H9 (cell line): Measurements from ENCODE around the gene BANF1. TPM values are rescaled to one million over a fixed set of nuclear protein-coding genes. Genes with fewer than 3 reads are reported as not detected.

Source experiments
- DNase-seq: peaks from one replicate; pipeline ENCODE4 v3.0.0-alpha.2; 2017
- H2AFZ ChIP-seq: one replicate; pipeline ENCODE4 v1.6.1; 2013; ENCODE audit warnings: mild to moderate bottlenecking, low read length, control low read depth, moderate library complexity
- H2AK5ac ChIP-seq: 2 replicates; pipeline ENCODE4 v1.6.1; 2013; ENCODE audit warnings: low read length, control low read depth, mixed read lengths; ENCODE audit not compliant: insufficient read length
- H2BK120ac ChIP-seq: one replicate; pipeline ENCODE4 v1.6.1; 2013; ENCODE audit warnings: low read depth, mild to moderate bottlenecking, low read length, control low read depth, inconsistent platforms; ENCODE audit not compliant: poor library complexity, severe bottlenecking
- H2BK12ac ChIP-seq: 2 replicates; pipeline ENCODE4 v1.6.1; 2013; ENCODE audit warnings: low read length, control low read depth, mixed read lengths, low read depth; ENCODE audit not compliant: insufficient read length
- H2BK15ac ChIP-seq: 2 replicates; pipeline ENCODE4 v1.6.1; 2013; ENCODE audit warnings: low read depth, low read length, control low read depth
- H2BK20ac ChIP-seq: one replicate; pipeline ENCODE4 v1.6.1; 2013; ENCODE audit warnings: low read depth, mild to moderate bottlenecking, low read length, control low read depth, inconsistent platforms; ENCODE audit not compliant: poor library complexity, severe bottlenecking
- H2BK5ac ChIP-seq: 2 replicates; pipeline ENCODE4 v1.6.1; 2013; ENCODE audit warnings: low read length, control low read depth, mixed read lengths; ENCODE audit not compliant: insufficient read length
- H3K14ac ChIP-seq: 2 replicates; pipeline ENCODE4 v1.6.1; 2013; ENCODE audit warnings: low read length, control low read depth; ENCODE audit not compliant: insufficient read depth
- H3K18ac ChIP-seq: 2 replicates; pipeline ENCODE4 v1.6.1; 2013; ENCODE audit warnings: low read depth, mild to moderate bottlenecking, mixed read lengths, low read length, control low read depth; ENCODE audit not compliant: insufficient read length
- H3K23ac ChIP-seq: 2 replicates; pipeline ENCODE4 v1.6.1; 2013; ENCODE audit warnings: low read length, control low read depth, mixed read lengths, low read depth; ENCODE audit not compliant: insufficient read length
- H3K23me2 ChIP-seq: 2 replicates; pipeline ENCODE4 v1.6.1; 2013; ENCODE audit warnings: low read depth, mild to moderate bottlenecking, mixed read lengths, low read length, control low read depth; ENCODE audit not compliant: insufficient read length, poor library complexity, severe bottlenecking
- H3K27ac ChIP-seq: 2 replicates; pipeline ENCODE4 v1.5.1; 2013; ENCODE audit warnings: low read length, control low read depth, mixed read lengths, low read depth; ENCODE audit not compliant: insufficient read length
- H3K27me3 ChIP-seq: 2 replicates; pipeline ENCODE4 v1.6.1; 2013; ENCODE audit warnings: low read length, control low read depth, inconsistent platforms; ENCODE audit not compliant: insufficient read depth
- H3K4ac ChIP-seq: 2 replicates; pipeline ENCODE4 v1.6.1; 2013; ENCODE audit warnings: low read depth, mild to moderate bottlenecking, control low read depth, inconsistent platforms, low read length, moderate library complexity
- H3K4me1 ChIP-seq: 2 replicates; pipeline ENCODE4 v1.6.1; 2013; ENCODE audit warnings: low read length, control low read depth, inconsistent platforms; ENCODE audit not compliant: insufficient read depth
- H3K4me2 ChIP-seq: 2 replicates; pipeline ENCODE4 v1.6.1; 2013; ENCODE audit warnings: low read length, control low read depth, mixed read lengths; ENCODE audit not compliant: insufficient read length, insufficient read depth
- H3K56ac ChIP-seq: 2 replicates; pipeline ENCODE4 v1.6.1; 2013; ENCODE audit warnings: low read depth, mild to moderate bottlenecking, mixed read lengths, low read length, control low read depth; ENCODE audit not compliant: insufficient read length
- H3K79me1 ChIP-seq: 2 replicates; pipeline ENCODE4 v1.6.1; 2013; ENCODE audit warnings: low read depth, mild to moderate bottlenecking, moderate library complexity, low read length, control low read depth, inconsistent platforms; ENCODE audit not compliant: insufficient read depth, poor library complexity, severe bottlenecking
- H3K79me2 ChIP-seq: 2 replicates; pipeline ENCODE4 v1.6.1; 2013; ENCODE audit warnings: low read length, control low read depth, inconsistent platforms; ENCODE audit not compliant: insufficient read depth
- H3K9ac ChIP-seq: 2 replicates; pipeline ENCODE4 v1.6.1; 2013; ENCODE audit warnings: low read length, control low read depth, mixed read lengths; ENCODE audit not compliant: insufficient read length; ENCODE audit errors: extremely low read depth
- H3K9me3 ChIP-seq: one replicate; pipeline ENCODE4 v1.6.1; 2013; ENCODE audit warnings: low read depth, low read length, inconsistent platforms; ENCODE audit not compliant: control insufficient read depth
- H3T11ph ChIP-seq: one replicate; pipeline ENCODE4 v1.6.1; 2013; ENCODE audit warnings: mild to moderate bottlenecking, low read length, control low read depth, inconsistent platforms
- H4K20me1 ChIP-seq: one replicate; pipeline ENCODE4 v1.6.1; 2013; ENCODE audit not compliant: control insufficient read depth, insufficient read length, insufficient read depth
- H4K5ac ChIP-seq: 2 replicates; pipeline ENCODE4 v1.6.1; 2013; ENCODE audit warnings: low read depth, mild to moderate bottlenecking, mixed read lengths, low read length, control low read depth; ENCODE audit not compliant: insufficient read length
- H4K8ac ChIP-seq: replicated peaks from 2 replicates; pipeline ENCODE4 v1.6.1; 2013; ENCODE audit warnings: low read length, control low read depth, mixed read lengths, low read depth; ENCODE audit not compliant: insufficient read length
- H4K91ac ChIP-seq: 2 replicates; pipeline ENCODE4 v1.6.1; 2013; ENCODE audit warnings: low read depth, mild to moderate bottlenecking, moderate library complexity, mixed read lengths, low read length, control low read depth; ENCODE audit not compliant: insufficient read length
- H3K27ac Mint-ChIP-seq, 3 experiments: 2 replicates in 2 of 3; 3 replicates in 1 of 3; pipeline ENCODE4 v1.8.0; 2020 to 2021; ENCODE audit warnings: mixed read lengths in 3 of 3, mild to moderate bottlenecking in 1 of 3, moderate library complexity in 1 of 3
- H3K27me3 Mint-ChIP-seq: 2 replicates; pipeline ENCODE4 v1.8.0; 2021; ENCODE audit warnings: low read depth, mild to moderate bottlenecking, moderate library complexity, mixed read lengths
- H3K36me3 Mint-ChIP-seq, 3 experiments: 2 replicates in 2 of 3; 3 replicates in 1 of 3; pipeline ENCODE4 v1.8.0; 2020 to 2021; ENCODE audit warnings: low read depth in 3 of 3, mixed read lengths in 3 of 3; ENCODE audit not compliant: insufficient read depth in 1 of 3
- H3K4me1 Mint-ChIP-seq, 2 experiments: 2 replicates each; pipeline ENCODE4 v1.8.0; 2020; ENCODE audit warnings: mixed read lengths in 2 of 2
- H3K4me3 Mint-ChIP-seq, 2 experiments: 2 replicates in 1 of 2; 3 replicates in 1 of 2; pipeline ENCODE4 v1.8.0; 2020 to 2021; ENCODE audit warnings: mild to moderate bottlenecking in 2 of 2, mixed read lengths in 2 of 2, moderate library complexity in 1 of 2
- H3K9me3 Mint-ChIP-seq, 2 experiments: 2 replicates in 1 of 2; 3 replicates in 1 of 2; pipeline ENCODE4 v1.8.0; 2020; ENCODE audit warnings: mild to moderate bottlenecking in 2 of 2, mixed read lengths in 2 of 2, moderate library complexity in 1 of 2
- WGBS: extraction: QIAGEN DNeasy Blood & Tissue Kit; methylation state at CpG from one replicate; pipeline ENCODE4 v1.1.7; 2013; ENCODE audit warnings: missing lambda C conversion rate, low lambda C conversion rate, mixed read lengths; ENCODE audit not compliant: insufficient read length; ENCODE audit errors: extremely low coverage; 5-methylcytosine and 5-hydroxymethylcytosine counted together
- total RNA-seq: library from RNA; stranded (reverse); gene quantifications from 2 replicates; pipeline ENCODE4 v1.2.1, GENCODE V29; 2021
- TF ChIP-seq, protein P1 (sequence below): fragments of 200-600 bp; sonication (generic); conservative IDR thresholded peaks from 3 replicates; pipeline ENCODE4 v1.8.0; 2021; ENCODE audit warnings: antibody characterized with exemption, mild to moderate bottlenecking

BANF1 gene
- total RNA-seq, 1 experiment from 2014 or later = 346 TPM

DNA sequence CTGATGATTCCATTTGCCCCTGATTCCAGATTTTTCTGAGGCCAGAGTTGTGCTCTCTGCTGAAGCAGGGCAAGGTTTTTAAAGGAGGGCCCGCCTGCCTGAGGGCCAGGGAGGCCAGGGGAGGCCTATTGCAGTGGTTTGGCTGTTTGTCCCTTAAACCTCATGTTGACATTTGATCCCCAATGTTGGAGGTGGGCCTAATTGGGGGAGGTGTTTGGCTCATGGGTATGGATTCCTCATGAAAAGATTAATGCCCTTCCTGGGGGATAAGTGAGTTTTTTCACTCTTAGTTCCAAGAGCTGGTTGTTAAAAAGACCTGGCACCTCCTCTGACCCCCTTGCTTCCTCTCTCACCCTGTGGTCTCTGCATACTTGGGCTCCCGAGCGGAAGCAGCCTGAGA, 37.5 kb downstream of the BANF1 start:
- no CpG with 5 or more reads among the region's 3 CpGs for WGBS
- no peak overlapping the region for H2BK20ac ChIP-seq
- H3K9ac ChIP-seq = no peak overlapping the region
- Mint-ChIP-seq H3K9me3 (peaks cover 18 to 23% of the 10 kb centered on the region in 2 experiments), H3K27ac (no peak overlapping the region; a peak in 2 of 7 replicates), H3K36me3 (peaks cover 20 to 30% (median 21%) of the 10 kb centered on the region in 3 experiments), H3K4me1 (peaks cover 2 to 3% of the 10 kb centered on the region in 2 experiments), H3K4me3 (no peak overlapping the region), H3K27me3 (peaks cover 14% of the 10 kb centered on the region; the same call in 1 of the 2 replicates)
- H4K91ac ChIP-seq = no peak overlapping the region
- H3T11ph ChIP-seq = no peak overlapping the region
- H2BK120ac ChIP-seq = no peak overlapping the region
- no peak overlapping the region for H2BK5ac ChIP-seq
- H3K4me2 ChIP-seq = no peak overlapping the region
- H3K27me3 ChIP-seq = no peaks in the 10 kb centered on the region
- H3K23ac ChIP-seq = no peak overlapping the region
- no peak overlapping the region for H4K5ac ChIP-seq
- H2AK5ac ChIP-seq = no peak overlapping the region
- H3K56ac ChIP-seq = no peak overlapping the region
- no peak overlapping the region for H2AFZ ChIP-seq
- peaks cover 8% of the 10 kb centered on the region for H3K9me3 ChIP-seq
- no peak overlapping the region for H4K8ac ChIP-seq
- DNase-seq = no peak
- no peaks in the 10 kb centered on the region for H3K23me2 ChIP-seq
- H4K20me1 ChIP-seq = no peaks in the 10 kb centered on the region
- no peaks in the 10 kb centered on the region for H3K4me1 ChIP-seq
- H3K79me1 ChIP-seq = no peaks in the 10 kb centered on the region
- no peak overlapping the region for H3K27ac ChIP-seq
- H3K18ac ChIP-seq = no peak overlapping the region
- H3K14ac ChIP-seq = no peak overlapping the region
- no peak overlapping the region for H2BK15ac ChIP-seq
- TF ChIP-seq, protein P1, sequence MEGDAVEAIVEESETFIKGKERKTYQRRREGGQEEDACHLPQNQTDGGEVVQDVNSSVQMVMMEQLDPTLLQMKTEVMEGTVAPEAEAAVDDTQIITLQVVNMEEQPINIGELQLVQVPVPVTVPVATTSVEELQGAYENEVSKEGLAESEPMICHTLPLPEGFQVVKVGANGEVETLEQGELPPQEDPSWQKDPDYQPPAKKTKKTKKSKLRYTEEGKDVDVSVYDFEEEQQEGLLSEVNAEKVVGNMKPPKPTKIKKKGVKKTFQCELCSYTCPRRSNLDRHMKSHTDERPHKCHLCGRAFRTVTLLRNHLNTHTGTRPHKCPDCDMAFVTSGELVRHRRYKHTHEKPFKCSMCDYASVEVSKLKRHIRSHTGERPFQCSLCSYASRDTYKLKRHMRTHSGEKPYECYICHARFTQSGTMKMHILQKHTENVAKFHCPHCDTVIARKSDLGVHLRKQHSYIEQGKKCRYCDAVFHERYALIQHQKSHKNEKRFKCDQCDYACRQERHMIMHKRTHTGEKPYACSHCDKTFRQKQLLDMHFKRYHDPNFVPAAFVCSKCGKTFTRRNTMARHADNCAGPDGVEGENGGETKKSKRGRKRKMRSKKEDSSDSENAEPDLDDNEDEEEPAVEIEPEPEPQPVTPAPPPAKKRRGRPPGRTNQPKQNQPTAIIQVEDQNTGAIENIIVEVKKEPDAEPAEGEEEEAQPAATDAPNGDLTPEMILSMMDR = no peak
- H3K4ac ChIP-seq = no peak overlapping the region
- H2BK12ac ChIP-seq = no peak overlapping the region
- H3K79me2 ChIP-seq = no peaks in the 10 kb centered on the region
